ENCODE data around the gene ATP9B. TPM values are rescaled to one million over a fixed set of nuclear protein-coding genes. Genes with fewer than 3 reads are reported as not detected.

Gene ATP9B
- total RNA-seq, 1 experiment from 2014 or later: 20.9 TPM

- H3K4ac ChIP-seq (ENCODE audit: low read depth, low read length): no peak overlapping the region
Measured at GRCh38 chr18:79164706-79165105, 95.5 kb downstream of the ATP9B start.

More at GRCh38 chr18:79164706-79165105, 95.5 kb downstream of the ATP9B start:
- H4K5ac ChIP-seq (ENCODE audit: insufficient read length, low read depth, low read length): no peak overlapping the region
- no peaks in the 10 kb centered on the region for H4K20me1 ChIP-seq (ENCODE audit: control insufficient read depth, insufficient read depth, insufficient read length)
- no peaks in the 10 kb centered on the region for H3K79me2 ChIP-seq (ENCODE audit: insufficient read depth, low read length)
- no peak overlapping the region for H2BK5ac ChIP-seq (ENCODE audit: insufficient read length, low read length)
- no peaks in the 10 kb centered on the region for H3K23me2 ChIP-seq (ENCODE audit: insufficient read length, low read depth, low read length, poor library complexity, severe bottlenecking)
- no peak overlapping the region for H3T11ph ChIP-seq (ENCODE audit: low read length)
- no peak overlapping the region for H4K8ac ChIP-seq (replicated peaks; ENCODE audit: insufficient read length, low read depth, low read length)
- H3K4me3 Mint-ChIP-seq: no peak overlapping the region
- no peak overlapping the region for H3K18ac ChIP-seq (ENCODE audit: insufficient read length, low read depth, low read length)
- H3K36me3 Mint-ChIP-seq (ENCODE audit: insufficient read depth in 1 of 3, low read depth in 3 of 3): peaks cover 20 to 30% (median 24%) of the 10 kb centered on the region in 3 experiments
- H2BK12ac ChIP-seq (ENCODE audit: insufficient read length, low read depth, low read length): no peak overlapping the region
- H3K9ac ChIP-seq (ENCODE audit: extremely low read depth, insufficient read length, low read length): no peak overlapping the region
- no CpG with 5 or more reads among the region's 1 CpG for WGBS (ENCODE audit: extremely low coverage, insufficient read length, low lambda C conversion rate)
- TF ChIP-seq CTCF (conservative IDR thresholded peaks at IDR 0.05): no peak
- H4K91ac ChIP-seq (ENCODE audit: insufficient read length, low read depth, low read length): no peak overlapping the region
- H2BK15ac ChIP-seq (ENCODE audit: low read depth, low read length): no peak overlapping the region
- H2BK20ac ChIP-seq (ENCODE audit: low read depth, low read length, poor library complexity, severe bottlenecking): no peak overlapping the region
- H2AFZ ChIP-seq (ENCODE audit: low read length): no peak overlapping the region
- DNase-seq: no peak
- H2AK5ac ChIP-seq (ENCODE audit: insufficient read length, low read length): no peak overlapping the region
- no peaks in the 10 kb centered on the region for H3K4me1 ChIP-seq (ENCODE audit: insufficient read depth, low read length)
- no peak overlapping the region for H3K56ac ChIP-seq (ENCODE audit: insufficient read length, low read depth, low read length)
- peaks cover 0 to 3% of the 10 kb centered on the region in 2 experiments; a peak in 1 of 5 replicates for H3K9me3 Mint-ChIP-seq
- no peaks in the 10 kb centered on the region for H3K79me1 ChIP-seq (ENCODE audit: insufficient read depth, low read depth, low read length, poor library complexity, severe bottlenecking)
- no peak overlapping the region for H3K14ac ChIP-seq (ENCODE audit: insufficient read depth, low read length)
- no peak overlapping the region for H2BK120ac ChIP-seq (ENCODE audit: low read depth, low read length, poor library complexity, severe bottlenecking)
- no peaks in the 10 kb centered on the region for H3K9me3 ChIP-seq (ENCODE audit: control insufficient read depth, low read depth, low read length)
- H3K27me3 Mint-ChIP-seq (ENCODE audit: low read depth): no peaks in the 10 kb centered on the region
- H3K4me1 Mint-ChIP-seq: no peaks in the 10 kb centered on the region; a peak in 1 of 4 replicates
- no peak overlapping the region for H3K27ac Mint-ChIP-seq
- H3K27ac ChIP-seq (ENCODE audit: insufficient read length, low read depth, low read length): no peak overlapping the region
- H3K27me3 ChIP-seq (ENCODE audit: insufficient read depth, low read length): no peaks in the 10 kb centered on the region
- no peak overlapping the region for H3K4me2 ChIP-seq (ENCODE audit: insufficient read depth, insufficient read length, low read length)
- H3K23ac ChIP-seq (ENCODE audit: insufficient read length, low read depth, low read length): no peak overlapping the region
